ENCODE measurements around the gene SPATA24. TPM values are rescaled to one million over a fixed set of nuclear protein-coding genes. Genes with fewer than 3 reads are reported as not detected.
"Not testable (repeated sequence)": the region's sequence is repeated elsewhere in the genome, so short reads cannot be mapped to it uniquely, and the experiment has no call there.

Gene SPATA24
- total RNA-seq, 1 donor from 2014 or later = 6.2 TPM

GRCh38 chr5:139388198-139388821, 15.6 kb downstream of the SPATA24 start:
- Mint-ChIP-seq H3K27me3 (ENCODE audit: unreplicated experiment) (peaks cover 18% of the 10 kb centered on the region), H3K27ac (ENCODE audit: unreplicated experiment) (no peak overlapping the region), H3K9me3 (ENCODE audit: unreplicated experiment) (no peaks in the 10 kb centered on the region), H3K4me3 (ENCODE audit: unreplicated experiment) (no peak overlapping the region), H3K36me3 (ENCODE audit: unreplicated experiment) (no peaks in the 10 kb centered on the region), H3K4me1 (ENCODE audit: low read depth, unreplicated experiment) (peaks cover 3% of the 10 kb centered on the region)
- no peak for TF ChIP-seq CTCF (IDR thresholded peaks at IDR 0.05; ENCODE audit: partially characterized antibody, unreplicated experiment)
- no peak for DNase-seq

GRCh38 chr5:139387611-139388197, 16.2 kb downstream of the SPATA24 start:
- Mint-ChIP-seq H3K9me3 (ENCODE audit: unreplicated experiment) (no peaks in the 10 kb centered on the region), H3K27ac (ENCODE audit: unreplicated experiment) (no peak overlapping the region), H3K36me3 (ENCODE audit: unreplicated experiment) (no peaks in the 10 kb centered on the region), H3K4me1 (ENCODE audit: low read depth, unreplicated experiment) (peaks cover 3% of the 10 kb centered on the region), H3K27me3 (ENCODE audit: unreplicated experiment) (peaks cover 17% of the 10 kb centered on the region), H3K4me3 (ENCODE audit: unreplicated experiment) (no peak overlapping the region)
- no peak for DNase-seq
- no peak for TF ChIP-seq CTCF (IDR thresholded peaks at IDR 0.05; ENCODE audit: partially characterized antibody, unreplicated experiment)

- DNase-seq; H3K4me3 Mint-ChIP-seq (ENCODE audit: unreplicated experiment); H3K36me3 Mint-ChIP-seq (ENCODE audit: unreplicated experiment); H3K4me1 Mint-ChIP-seq (ENCODE audit: low read depth, unreplicated experiment); H3K27ac Mint-ChIP-seq (ENCODE audit: unreplicated experiment); H3K9me3 Mint-ChIP-seq (ENCODE audit: unreplicated experiment): not testable (repeated sequence)
- H3K27me3 Mint-ChIP-seq (ENCODE audit: unreplicated experiment) = peaks cover 17% of the 10 kb centered on the region
These were observed 16.9 kb downstream of the SPATA24 start for GRCh38 chr5:139386956-139387355.

- Mint-ChIP-seq H3K36me3 (ENCODE audit: unreplicated experiment) (no peaks in the 10 kb centered on the region), H3K4me1 (ENCODE audit: low read depth, unreplicated experiment) (peaks cover 3% of the 10 kb centered on the region), H3K27ac (ENCODE audit: unreplicated experiment) (no peak overlapping the region), H3K4me3 (ENCODE audit: unreplicated experiment) (no peak overlapping the region), H3K27me3 (ENCODE audit: unreplicated experiment) (peaks cover 16% of the 10 kb centered on the region), H3K9me3 (ENCODE audit: unreplicated experiment) (no peaks in the 10 kb centered on the region)
- no peak for DNase-seq
- TF ChIP-seq CTCF (IDR thresholded peaks at IDR 0.05; ENCODE audit: partially characterized antibody, unreplicated experiment) = no peak
These were observed 17.8 kb downstream of the SPATA24 start for GRCh38 chr5:139386050-139386438.

GRCh38 chr5:139385061-139386049, 18.5 kb downstream of the SPATA24 start:
- Mint-ChIP-seq H3K4me3 (ENCODE audit: unreplicated experiment) (no peak overlapping the region), H3K27me3 (ENCODE audit: unreplicated experiment) (peaks cover 15% of the 10 kb centered on the region), H3K36me3 (ENCODE audit: unreplicated experiment) (no peaks in the 10 kb centered on the region), H3K4me1 (ENCODE audit: low read depth, unreplicated experiment) (no peaks in the 10 kb centered on the region), H3K9me3 (ENCODE audit: unreplicated experiment) (no peaks in the 10 kb centered on the region), H3K27ac (ENCODE audit: unreplicated experiment) (no peak overlapping the region)
- TF ChIP-seq CTCF (IDR thresholded peaks at IDR 0.05; ENCODE audit: partially characterized antibody, unreplicated experiment) = no peak
- no peak for DNase-seq
